Esophagus squamous epithelium (tissue), 5 donors: ENCODE data around the gene ACTR5. TPM values are rescaled to one million over a fixed set of nuclear protein-coding genes. Genes with fewer than 3 reads are reported as not detected.

Experiments used
- DNase-seq: peaks from one replicate; lab custom pipeline; 2025; lab: John Stamatoyannopoulos, UW
- H3K27ac ChIP-seq, 4 donors: fragments of 200-600 bp; sonication (generic); one replicate each; pipeline ENCODE4 v1.5.1; 2016 to 2019; ENCODE audit warnings: mild to moderate bottlenecking in 1 of 4
- H3K27me3 ChIP-seq, 4 donors: fragments of 200-600 bp; sonication (generic); 1 replicate in 3 of 4; 2 replicates in 1 of 4; pipeline versions ENCODE4 v1.5.1 to v1.6.0; 2017 to 2021; ENCODE audit warnings: antibody characterized with exemption in 1 of 4
- H3K36me3 ChIP-seq, 3 donors: fragments of 200-600 bp; sonication (generic); one replicate each; pipeline ENCODE4 v1.5.1; 2016 to 2019
- H3K4me1 ChIP-seq, 3 donors: fragments of 200-600 bp; sonication (generic); one replicate each; pipeline ENCODE4 v1.5.1; 2017 to 2019
- H3K4me3 ChIP-seq, 4 donors: fragments of 200-600 bp; sonication (generic); 1 replicate in 3 of 4; 2 replicates in 1 of 4; pipeline ENCODE4 v1.5.1; 2016 to 2019; ENCODE audit warnings: mild to moderate bottlenecking in 2 of 4, moderate library complexity in 1 of 4
- H3K9me3 ChIP-seq, 3 donors: fragments of 200-600 bp; sonication (generic); one replicate each; pipeline ENCODE4 v1.5.1; 2016 to 2019
- POLR2A ChIP-seq, 4 donors: fragments of 450-650 bp; IDR thresholded peaks; one replicate each; pipeline ENCODE4 v1.6.1; 2017; ENCODE audit warnings: antibody characterized with exemption in 4 of 4, mild to moderate bottlenecking in 4 of 4, moderate library complexity in 3 of 4
- WGBS, 2 donors: methylation state at CpG; one replicate each; pipeline ENCODE4 v1.1.5; 2018; 5-methylcytosine and 5-hydroxymethylcytosine counted together
- intact Hi-C: fragments of 100-400 bp; cut with DNase I; formaldehyde crosslinking; loops from one replicate; pipeline ENCODE4 v1.15.0; 2022
- total RNA-seq, 4 donors: library from RNA; depleted of rRNA; stranded (reverse); fragments of >200 nt; gene quantifications; one replicate each; pipeline ENCODE4 v1.1.0, GENCODE V29; 2016
- TF ChIP-seq, protein P1 (sequence below), 6 experiments: fragments of 450-650 bp in 4 of 6; fragments of 200-600 bp in 2 of 6; sonication (generic) in 2 of 6; IDR thresholded peaks; one replicate each; pipeline ENCODE4 v1.5.1; 2016 to 2019; ENCODE audit warnings: antibody characterized with exemption in 6 of 6, mild to moderate bottlenecking in 4 of 6, moderate library complexity in 4 of 6
- donor health status: DM: yes; HTN: yes; CAD: no.

The ACTR5 gene
- total RNA-seq, 4 donors from 2014 or later = 7.0 to 12.2 (median 8.9) TPM

- Histone ChIP-seq H3K9me3 (no peaks in the 10 kb centered on the region), H3K4me1 (peaks cover 0 to 10% (median 0%) of the 10 kb centered on the region in 3 donors), H3K27ac (no peak overlapping the region), H3K4me3 (no peak overlapping the region), H3K27me3 (no peaks in the 10 kb centered on the region), H3K36me3 (peaks cover 13 to 92% (median 27%) of the 10 kb centered on the region in 3 donors)
- no peak for DNase-seq
- 58 to 62% methylated on average over 5 to 6 of the region's 6 CpGs for WGBS, 2 donors
- intact Hi-C loops = no loop called here
- TF ChIP-seq, protein P1, sequence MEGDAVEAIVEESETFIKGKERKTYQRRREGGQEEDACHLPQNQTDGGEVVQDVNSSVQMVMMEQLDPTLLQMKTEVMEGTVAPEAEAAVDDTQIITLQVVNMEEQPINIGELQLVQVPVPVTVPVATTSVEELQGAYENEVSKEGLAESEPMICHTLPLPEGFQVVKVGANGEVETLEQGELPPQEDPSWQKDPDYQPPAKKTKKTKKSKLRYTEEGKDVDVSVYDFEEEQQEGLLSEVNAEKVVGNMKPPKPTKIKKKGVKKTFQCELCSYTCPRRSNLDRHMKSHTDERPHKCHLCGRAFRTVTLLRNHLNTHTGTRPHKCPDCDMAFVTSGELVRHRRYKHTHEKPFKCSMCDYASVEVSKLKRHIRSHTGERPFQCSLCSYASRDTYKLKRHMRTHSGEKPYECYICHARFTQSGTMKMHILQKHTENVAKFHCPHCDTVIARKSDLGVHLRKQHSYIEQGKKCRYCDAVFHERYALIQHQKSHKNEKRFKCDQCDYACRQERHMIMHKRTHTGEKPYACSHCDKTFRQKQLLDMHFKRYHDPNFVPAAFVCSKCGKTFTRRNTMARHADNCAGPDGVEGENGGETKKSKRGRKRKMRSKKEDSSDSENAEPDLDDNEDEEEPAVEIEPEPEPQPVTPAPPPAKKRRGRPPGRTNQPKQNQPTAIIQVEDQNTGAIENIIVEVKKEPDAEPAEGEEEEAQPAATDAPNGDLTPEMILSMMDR (IDR thresholded peaks at IDR 0.05) = no peak
- TF ChIP-seq POLR2A (IDR thresholded peaks at IDR 0.05) = no peak
Observed at GRCh38 chr20:38755324-38755910, 7.2 kb downstream of the ACTR5 start.

DNA sequence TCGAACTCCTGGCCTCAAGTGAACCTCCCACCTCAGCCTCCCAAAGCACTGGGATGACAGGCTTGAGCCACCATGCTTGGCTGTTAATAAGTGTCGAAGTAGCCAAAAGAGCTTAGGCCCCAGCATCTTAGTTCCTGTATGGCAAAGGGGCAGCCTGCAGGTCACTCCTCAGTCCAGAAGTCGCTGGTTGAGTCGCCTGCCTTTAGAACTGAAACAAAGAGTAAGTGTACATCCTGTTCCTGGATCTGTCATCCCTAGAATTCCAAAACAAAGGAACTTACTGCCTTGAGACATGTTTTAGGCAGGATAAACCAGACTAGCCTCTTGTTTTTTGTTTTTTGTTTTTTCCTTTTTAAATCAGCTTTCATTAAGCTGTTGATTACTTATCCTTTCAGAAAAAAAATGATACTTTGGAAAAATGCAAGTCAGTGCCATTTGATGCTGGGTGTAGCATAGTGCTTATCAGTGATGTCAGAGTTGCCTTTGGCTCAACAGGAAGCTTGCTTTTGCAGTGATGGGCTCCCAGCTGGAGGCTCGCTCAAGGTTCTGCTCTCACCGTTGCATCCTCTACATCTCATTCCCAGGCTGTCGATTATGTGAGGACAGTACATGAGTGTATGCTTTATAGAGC, 9.0 kb downstream of the ACTR5 start:
- H3K27ac ChIP-seq = peak overlapping the region in 1 of 4 donors; percentile 3
- TF ChIP-seq, protein P1 (IDR thresholded peaks at IDR 0.05) = no peak
- no peak for TF ChIP-seq POLR2A (IDR thresholded peaks at IDR 0.05)
- WGBS, 2 donors = 61 to 90% methylated on average over 3 to 5 of the region's 7 CpGs
- intact Hi-C loops = no loop called here
- H3K27me3 ChIP-seq = no peaks in the 10 kb centered on the region
- peaks cover 13 to 100% (median 38%) of the 10 kb centered on the region in 3 donors for H3K36me3 ChIP-seq
- DNase-seq = no peak
- H3K9me3 ChIP-seq = no peaks in the 10 kb centered on the region
- peaks cover 0 to 1% (median 0%) of the 10 kb centered on the region in 3 donors for H3K4me1 ChIP-seq
- no peak overlapping the region for H3K4me3 ChIP-seq

GRCh38 chr20:38759106-38759505, 10.8 kb downstream of the ACTR5 start:
- H3K27me3 ChIP-seq = no peaks in the 10 kb centered on the region
- no peaks in the 10 kb centered on the region for H3K9me3 ChIP-seq
- TF ChIP-seq, protein P1 (IDR thresholded peaks at IDR 0.05) = no peak
- no peak for TF ChIP-seq POLR2A (IDR thresholded peaks at IDR 0.05)
- no peak overlapping the region for H3K4me3 ChIP-seq
- WGBS, 2 donors = 91 to 93% methylated on average over 6 to 7 of the region's 7 CpGs
- intact Hi-C loops = no loop called here
- H3K36me3 ChIP-seq = peaks cover 13 to 100% (median 40%) of the 10 kb centered on the region in 3 donors
- no peak for DNase-seq
- H3K27ac ChIP-seq = no peak overlapping the region
- peaks cover 0 to 3% (median 0%) of the 10 kb centered on the region in 3 donors for H3K4me1 ChIP-seq

DNA sequence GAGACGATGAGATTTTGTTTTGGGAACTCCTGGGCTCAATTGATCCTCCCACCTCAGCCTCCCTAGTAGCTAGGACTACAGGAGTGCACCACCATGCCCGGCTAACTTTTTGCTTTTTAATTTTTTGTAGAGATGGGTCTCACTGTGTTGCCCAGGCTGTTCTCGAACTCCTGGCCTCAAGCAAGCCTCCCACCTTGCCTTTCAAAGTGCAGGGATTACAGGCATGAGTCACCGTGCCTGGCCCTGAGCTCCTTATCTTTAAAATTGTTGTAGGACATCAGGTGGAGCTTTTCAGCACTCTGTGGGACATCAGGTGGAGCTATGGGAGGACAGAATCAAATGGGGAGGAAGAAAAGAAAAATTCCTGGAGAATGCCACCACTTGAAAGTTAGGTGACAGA, 12.7 kb downstream of the ACTR5 start:
- Histone ChIP-seq H3K27me3 (no peaks in the 10 kb centered on the region), H3K36me3 (peaks cover 7 to 100% (median 28%) of the 10 kb centered on the region in 3 donors), H3K27ac (no peak overlapping the region), H3K9me3 (no peaks in the 10 kb centered on the region), H3K4me1 (peaks cover 5 to 21% (median 8%) of the 10 kb centered on the region in 3 donors), H3K4me3 (no peak overlapping the region)
- no peak for DNase-seq
- TF ChIP-seq, protein P1 (IDR thresholded peaks at IDR 0.05) = no peak
- no peak for TF ChIP-seq POLR2A (IDR thresholded peaks at IDR 0.05)
- intact Hi-C loops = no loop called here
- 80 to 96% methylated on average over 3 to 4 of the region's 4 CpGs for WGBS, 2 donors

DNA sequence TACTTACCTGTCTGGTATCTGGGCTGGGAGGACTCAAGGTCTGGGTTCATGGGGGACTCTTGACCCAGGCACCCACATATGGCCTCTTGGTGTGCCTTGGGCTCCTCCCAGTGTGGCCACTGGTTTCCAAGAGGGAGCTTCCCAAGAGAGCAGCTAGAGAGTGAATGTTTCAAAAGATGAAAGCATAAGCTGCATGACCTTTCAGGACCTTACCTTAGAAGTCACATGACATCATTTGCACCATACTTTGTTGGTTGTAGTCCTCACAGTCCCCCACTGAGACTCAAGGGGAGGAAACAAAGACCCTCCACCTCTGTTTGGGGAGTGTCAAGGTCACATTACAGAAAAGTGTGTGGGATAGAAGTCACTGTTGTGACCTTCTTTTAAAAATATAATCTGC, 13.9 kb downstream of the ACTR5 start:
- no peak for DNase-seq
- H3K4me1 ChIP-seq = peaks cover 5 to 24% (median 8%) of the 10 kb centered on the region in 3 donors
- no peak overlapping the region for H3K4me3 ChIP-seq
- H3K27me3 ChIP-seq = no peaks in the 10 kb centered on the region
- no peaks in the 10 kb centered on the region for H3K9me3 ChIP-seq
- H3K36me3 ChIP-seq = peaks cover 7 to 100% (median 22%) of the 10 kb centered on the region in 3 donors
- intact Hi-C loops = no loop called here
- no peak overlapping the region for H3K27ac ChIP-seq
- no peak for TF ChIP-seq POLR2A (IDR thresholded peaks at IDR 0.05)
- TF ChIP-seq, protein P1 (IDR thresholded peaks at IDR 0.05) = no peak
